Measurements from ENCODE around the gene BCL2L14.

Gene BCL2L14, protein sequence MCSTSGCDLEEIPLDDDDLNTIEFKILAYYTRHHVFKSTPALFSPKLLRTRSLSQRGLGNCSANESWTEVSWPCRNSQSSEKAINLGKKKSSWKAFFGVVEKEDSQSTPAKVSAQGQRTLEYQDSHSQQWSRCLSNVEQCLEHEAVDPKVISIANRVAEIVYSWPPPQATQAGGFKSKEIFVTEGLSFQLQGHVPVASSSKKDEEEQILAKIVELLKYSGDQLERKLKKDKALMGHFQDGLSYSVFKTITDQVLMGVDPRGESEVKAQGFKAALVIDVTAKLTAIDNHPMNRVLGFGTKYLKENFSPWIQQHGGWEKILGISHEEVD

GRCh38 chr12:12070674-12071656 is at the start of gene BCL2L14:
Gene BCL2L14, plus strand, starts transcription at chr12:12070939. Its CDS starts 8,367 bp downstream, at chr12:12079306.
- DNase-seq: no peak

GRCh38 chr12:12022306-12022936 is 48.3 kb upstream of the BCL2L14 start:
- no peak for DNase-seq

GRCh38 chr12:12023456-12023855 is 47.3 kb upstream of the BCL2L14 start:
- DNase-seq: no peak

- DNase-seq: no peak
Measured at GRCh38 chr12:12024911-12025682, 45.6 kb upstream of the BCL2L14 start.

DNA sequence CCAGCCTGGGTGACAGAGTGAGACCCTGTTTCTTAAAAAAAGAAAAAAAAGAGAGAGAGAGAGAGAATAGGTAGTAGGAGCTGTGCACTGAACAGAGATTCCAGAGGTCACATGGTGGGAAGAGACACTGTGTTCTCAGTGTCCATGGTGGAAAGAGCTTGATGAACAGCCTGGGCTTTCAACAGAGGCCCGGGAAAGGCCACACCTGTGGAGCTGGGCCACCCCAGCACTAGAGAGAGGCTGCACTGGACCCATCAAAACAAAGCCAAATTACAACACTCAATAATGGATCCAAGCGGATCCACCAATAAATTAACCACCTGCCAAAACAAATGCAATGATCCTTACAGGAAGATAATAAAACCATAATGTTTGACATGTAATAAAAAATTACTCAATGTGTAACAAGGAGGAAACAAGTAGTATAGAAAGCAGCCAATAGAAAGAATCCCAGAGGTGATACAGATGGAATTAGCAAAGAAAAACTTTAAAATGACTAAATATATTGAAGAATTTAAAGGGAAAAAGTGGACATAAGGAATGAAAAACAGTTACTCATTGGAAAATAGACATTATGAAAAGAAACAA is 44.8 kb upstream of the BCL2L14 start:
- DNase-seq: no peak

GRCh38 chr12:12028668-12029402 is 41.9 kb upstream of the BCL2L14 start:
- no peak for DNase-seq

- DNase-seq: no peak
Measured at GRCh38 chr12:12029653-12030052, 41.1 kb upstream of the BCL2L14 start.

DNA sequence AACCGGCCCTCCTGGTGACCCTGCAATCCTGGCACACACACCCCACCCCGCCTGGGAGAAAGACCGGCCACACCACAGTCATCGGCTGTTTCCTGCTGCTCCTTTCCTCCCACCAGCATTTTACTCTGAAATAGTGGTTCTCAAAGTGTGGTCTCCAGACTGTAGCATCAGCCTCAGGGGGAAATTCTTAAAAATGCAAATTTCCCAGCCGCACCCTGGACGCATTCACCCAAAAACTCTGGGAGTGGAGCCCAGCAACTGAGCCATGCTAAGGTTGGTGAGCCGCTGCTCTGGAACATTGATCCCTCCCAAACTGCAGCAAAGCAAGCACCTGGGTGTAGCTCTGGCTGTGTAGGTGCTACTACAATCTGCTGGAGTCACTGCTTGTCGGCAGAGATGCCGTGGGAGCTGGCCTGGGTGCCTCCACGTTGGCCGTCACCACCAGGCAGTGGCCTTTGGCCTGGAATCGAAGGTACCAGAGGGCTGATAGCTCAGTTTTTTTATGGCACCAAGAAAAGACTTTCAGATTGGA is 38.4 kb upstream of the BCL2L14 start:
- DNase-seq: no peak

GRCh38 chr12:12032851-12033797 is 37.6 kb upstream of the BCL2L14 start:
- DNase-seq: peak; percentile 29 to 58 (median 34)

DNA sequence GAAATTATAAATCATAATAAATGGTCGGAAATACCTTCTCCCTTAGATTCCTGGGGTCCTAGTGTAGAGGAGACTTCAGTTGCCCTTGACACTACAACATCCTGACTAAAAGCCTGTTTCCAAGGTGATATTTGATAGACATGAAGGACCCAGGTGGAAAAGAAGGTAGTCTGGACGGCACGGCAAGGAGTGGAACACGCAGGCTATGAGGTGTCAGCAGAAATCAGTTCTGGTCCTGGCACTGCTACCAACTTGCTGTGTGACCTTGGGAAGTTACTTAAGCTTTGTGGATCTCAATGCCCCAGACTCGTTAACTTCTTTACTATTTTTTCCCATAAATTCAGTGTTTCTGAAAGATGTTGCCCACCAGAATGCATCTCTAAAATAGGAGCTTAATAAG is 36.9 kb upstream of the BCL2L14 start:
- DNase-seq: no peak

GRCh38 chr12:12034344-12034743 is 36.4 kb upstream of the BCL2L14 start:
- DNase-seq: no peak

GRCh38 chr12:12035229-12035628 is 35.5 kb upstream of the BCL2L14 start:
- DNase-seq: no peak

DNA sequence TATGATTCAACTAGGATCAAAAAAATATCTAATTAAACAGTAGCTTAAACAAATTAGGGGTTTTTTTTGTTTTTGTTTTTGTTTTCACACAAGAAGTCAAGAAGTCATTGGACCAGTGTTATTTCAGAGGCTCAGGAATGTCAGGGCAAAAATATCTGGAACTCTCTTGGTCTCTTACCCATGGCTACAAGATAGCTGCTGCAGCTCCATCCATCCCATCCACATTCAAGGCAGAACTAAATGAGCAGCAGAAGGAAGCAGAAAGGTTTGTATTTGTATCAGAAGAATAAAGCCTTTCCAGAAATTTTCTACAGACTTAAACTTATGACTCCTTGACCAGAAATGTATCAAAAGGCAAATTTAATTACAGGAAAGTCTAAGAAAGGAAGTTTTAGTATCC is 33.8 kb upstream of the BCL2L14 start:
- no peak for DNase-seq

GRCh38 chr12:12039897-12040296 is 30.8 kb upstream of the BCL2L14 start:
- DNase-seq: no peak

DNA sequence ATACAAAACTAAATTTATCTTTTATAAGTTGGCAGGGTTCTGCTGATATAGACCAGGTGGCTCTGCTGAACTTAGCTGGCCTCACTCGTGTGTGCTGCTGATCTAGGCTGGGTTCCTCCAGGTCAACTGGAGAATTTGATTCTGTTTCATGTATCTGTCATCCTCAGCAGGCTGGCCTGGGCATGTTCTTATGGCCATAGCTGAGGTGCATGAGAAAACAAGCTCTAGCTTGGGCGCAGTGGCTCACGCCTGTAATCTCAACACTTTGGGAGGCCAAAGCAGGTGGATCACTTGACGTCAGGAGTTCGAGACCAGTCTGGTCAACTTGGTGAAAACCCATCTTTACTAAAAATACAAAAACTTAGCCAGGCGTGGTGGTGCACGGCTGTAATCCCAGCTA is 24.3 kb upstream of the BCL2L14 start:
- no peak for DNase-seq

DNA sequence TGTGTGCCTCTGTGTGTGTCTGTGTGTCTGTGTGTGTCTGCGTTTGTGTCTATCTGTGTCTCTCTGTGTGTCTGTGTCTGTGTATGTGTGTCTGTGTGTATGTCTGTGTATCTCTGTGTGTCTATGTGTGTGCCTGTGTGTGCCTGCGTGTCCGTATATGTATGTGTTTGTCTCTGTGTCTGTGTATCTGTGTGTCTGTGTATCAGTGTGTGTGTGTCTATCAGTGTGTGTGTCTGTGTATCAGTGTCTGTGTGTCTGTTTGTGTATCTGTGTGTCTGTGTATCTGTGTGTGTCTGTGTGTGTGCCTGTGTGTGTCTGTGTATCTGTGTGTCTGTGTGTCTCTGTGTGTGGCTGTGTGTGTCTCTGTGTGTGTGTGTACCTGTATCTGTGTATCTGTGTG is 23.1 kb upstream of the BCL2L14 start:
- DNase-seq: no peak

- DNase-seq: no peak
Measured at GRCh38 chr12:12048266-12048665, 22.5 kb upstream of the BCL2L14 start.

GRCh38 chr12:12048714-12049113 is 22.0 kb upstream of the BCL2L14 start:
- no peak for DNase-seq

DNA sequence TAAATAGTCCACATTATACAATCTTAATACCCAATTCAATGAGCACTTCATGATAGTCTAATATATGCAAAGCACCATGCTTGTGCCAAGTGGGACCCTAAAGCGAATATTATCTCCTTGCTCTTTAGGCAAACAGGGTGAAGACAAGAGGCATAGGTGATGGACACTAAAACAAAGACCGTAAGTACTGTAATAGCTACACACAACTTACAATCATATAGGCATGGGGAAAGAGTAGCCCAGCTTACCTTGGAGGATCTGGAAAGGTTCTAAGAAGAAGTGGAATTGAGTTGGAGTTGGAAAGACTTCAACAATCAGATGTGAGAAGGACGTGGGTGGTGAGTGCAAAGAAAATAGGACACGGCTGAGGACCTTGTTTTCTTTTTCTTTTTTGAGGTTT is 19.1 kb upstream of the BCL2L14 start:
- DNase-seq: no peak

- no peak for DNase-seq
Measured at GRCh38 chr12:12054993-12055392, 15.7 kb upstream of the BCL2L14 start.
